ENCODE results near the gene SUCO. TPM values are rescaled to one million over a fixed set of nuclear protein-coding genes. Genes with fewer than 3 reads are reported as not detected.
"Not testable (repeated sequence)": the region's sequence is repeated elsewhere in the genome, so short reads cannot be mapped to it uniquely, and the experiment has no call there.

SUCO gene
- total RNA-seq, 1 donor from 2014 or later, result 49.8 TPM

GRCh38 chr1:172616636-172617035 is 83.7 kb downstream of the SUCO start:
- no peak for TF ChIP-seq CTCF (conservative IDR thresholded peaks at IDR 0.05)
- Mint-ChIP-seq H3K4me3 (no peak overlapping the region), H3K4me1 (no peaks in the 10 kb centered on the region), H3K27me3 (ENCODE audit: low read depth) (no peaks in the 10 kb centered on the region), H3K27ac (ENCODE audit: unreplicated experiment) (no peak overlapping the region), H3K36me3 (ENCODE audit: low read depth) (peaks cover 9% of the 10 kb centered on the region), H3K9me3 (peaks cover 15% of the 10 kb centered on the region)
- no peak for DNase-seq (ENCODE audit: low read depth, low spot score)

GRCh38 chr1:172620603-172621002 is 87.7 kb downstream of the SUCO start:
- not testable (repeated sequence) for H3K27me3 Mint-ChIP-seq (ENCODE audit: low read depth); H3K36me3 Mint-ChIP-seq (ENCODE audit: low read depth); DNase-seq (ENCODE audit: low read depth, low spot score); H3K4me3 Mint-ChIP-seq; H3K4me1 Mint-ChIP-seq; H3K27ac Mint-ChIP-seq (ENCODE audit: unreplicated experiment)
- H3K9me3 Mint-ChIP-seq, result peaks cover 19% of the 10 kb centered on the region

- no peak for TF ChIP-seq CTCF (conservative IDR thresholded peaks at IDR 0.05)
- H3K36me3 Mint-ChIP-seq (ENCODE audit: low read depth), result peaks cover 8% of the 10 kb centered on the region
- H3K4me3 Mint-ChIP-seq, result no peak overlapping the region
- no peaks in the 10 kb centered on the region for H3K4me1 Mint-ChIP-seq
- no peak for DNase-seq (ENCODE audit: low read depth, low spot score)
- peaks cover 16% of the 10 kb centered on the region for H3K9me3 Mint-ChIP-seq
- H3K27me3 Mint-ChIP-seq (ENCODE audit: low read depth), result no peaks in the 10 kb centered on the region
- no peak overlapping the region for H3K27ac Mint-ChIP-seq (ENCODE audit: unreplicated experiment)
These were observed 89.6 kb downstream of the SUCO start for GRCh38 chr1:172622541-172622940.

GRCh38 chr1:172623748-172624147 is 90.8 kb downstream of the SUCO start:
- H3K27me3 Mint-ChIP-seq (ENCODE audit: low read depth), result no peaks in the 10 kb centered on the region
- no peak overlapping the region for H3K27ac Mint-ChIP-seq (ENCODE audit: unreplicated experiment)
- H3K9me3 Mint-ChIP-seq, result peaks cover 16% of the 10 kb centered on the region

GRCh38 chr1:172626845-172627244 is 93.9 kb downstream of the SUCO start:
- Mint-ChIP-seq H3K9me3 (peaks cover 8% of the 10 kb centered on the region), H3K27me3 (ENCODE audit: low read depth) (no peaks in the 10 kb centered on the region), H3K36me3 (ENCODE audit: low read depth) (no peaks in the 10 kb centered on the region), H3K4me1 (no peaks in the 10 kb centered on the region), H3K27ac (ENCODE audit: unreplicated experiment) (no peak overlapping the region), H3K4me3 (no peak overlapping the region)
- TF ChIP-seq CTCF (conservative IDR thresholded peaks at IDR 0.05), result no peak
- DNase-seq (ENCODE audit: low read depth, low spot score), result no peak

More at GRCh38 chr1:172623748-172624147, 90.8 kb downstream of the SUCO start:
- Mint-ChIP-seq H3K4me1 (no peaks in the 10 kb centered on the region), H3K4me3 (no peak overlapping the region), H3K36me3 (ENCODE audit: low read depth) (peaks cover 8% of the 10 kb centered on the region)
- TF ChIP-seq CTCF (conservative IDR thresholded peaks at IDR 0.05), result no peak
- DNase-seq (ENCODE audit: low read depth, low spot score), result no peak

- H3K9me3 Mint-ChIP-seq, result peaks cover 9% of the 10 kb centered on the region
- H3K4me3 Mint-ChIP-seq, result no peak overlapping the region
- DNase-seq (ENCODE audit: low read depth, low spot score), result no peak
- no peaks in the 10 kb centered on the region for H3K4me1 Mint-ChIP-seq
- no peak overlapping the region for H3K27ac Mint-ChIP-seq (ENCODE audit: unreplicated experiment)
- TF ChIP-seq CTCF (conservative IDR thresholded peaks at IDR 0.05), result no peak
- H3K36me3 Mint-ChIP-seq (ENCODE audit: low read depth), result peaks cover 6% of the 10 kb centered on the region
- no peaks in the 10 kb centered on the region for H3K27me3 Mint-ChIP-seq (ENCODE audit: low read depth)
These were observed 94.8 kb downstream of the SUCO start for GRCh38 chr1:172627702-172628101.

Data from neural crest cell (in vitro differentiated cells).